ENCODE measurements around the gene IRF4.

- no peak for TF ChIP-seq CREB1 (CRISPR knock-in tag; IDR thresholded peaks at IDR 0.05; ENCODE audit: low read depth)
- TF ChIP-seq CTCF (conservative IDR thresholded peaks at IDR 0.05; ENCODE audit: low read depth in 2 of 2): no peak
- TF ChIP-seq EZH2 (IDR thresholded peaks at IDR 0.05; ENCODE audit: low read depth, unreplicated experiment): no peak
- TF ChIP-seq POLR2AphosphoS5 (IDR thresholded peaks at IDR 0.05; ENCODE audit: low read depth): no peak
- TF ChIP-seq EZH2phosphoT487 (IDR thresholded peaks at IDR 0.05; ENCODE audit: unreplicated experiment): no peak
- TF ChIP-seq ETS1 (IDR thresholded peaks at IDR 0.05): no peak
- TF ChIP-seq ZNF114 (CRISPR knock-in tag; IDR thresholded peaks at IDR 0.05): no peak
Measured at GRCh38 chr6:415087-415486, 23.5 kb downstream of the IRF4 start.

Data from GM23338 (cell line).